ENCODE measurements around the gene NPNT.

The NPNT gene

GRCh38 chr4:105921301-105921700, 26.0 kb downstream of the NPNT start:
- no peak for DNase-seq

GRCh38 chr4:105923497-105924238, 28.4 kb downstream of the NPNT start:
- DNase-seq = no peak

GRCh38 chr4:105924341-105924740, 29.1 kb downstream of the NPNT start:
- no peak for DNase-seq

GRCh38 chr4:105930698-105931097, 35.4 kb downstream of the NPNT start:
- DNase-seq = no peak

GRCh38 chr4:105933083-105933482, 37.8 kb downstream of the NPNT start:
- no peak for DNase-seq

GRCh38 chr4:105934386-105934785, 39.1 kb downstream of the NPNT start:
- no peak for DNase-seq

- DNase-seq = no peak
Measured at GRCh38 chr4:105936901-105937300, 41.6 kb downstream of the NPNT start.

GRCh38 chr4:105937759-105938158, 42.5 kb downstream of the NPNT start:
- no peak for DNase-seq

- no peak for DNase-seq
Measured at GRCh38 chr4:105943234-105943633, 48.0 kb downstream of the NPNT start.

GRCh38 chr4:105944540-105944939, 49.3 kb downstream of the NPNT start:
- no peak for DNase-seq

GRCh38 chr4:105946771-105947170, 51.5 kb downstream of the NPNT start:
- no peak for DNase-seq

GRCh38 chr4:105950701-105951100, 55.4 kb downstream of the NPNT start:
- no peak for DNase-seq

- DNase-seq = no peak
Measured at GRCh38 chr4:105951198-105951597, 55.9 kb downstream of the NPNT start.

GRCh38 chr4:105952591-105952990, 57.3 kb downstream of the NPNT start:
- DNase-seq = no peak

- no peak for DNase-seq
Measured at GRCh38 chr4:105956569-105956968, 61.3 kb downstream of the NPNT start.

- no peak for DNase-seq
Measured at GRCh38 chr4:105957680-105958079, 62.4 kb downstream of the NPNT start.

GRCh38 chr4:105963461-105964400, 68.5 kb downstream of the NPNT start:
- DNase-seq = no peak

GRCh38 chr4:105965183-105965800, 70.0 kb downstream of the NPNT start:
- no peak for DNase-seq

- no peak for DNase-seq
Measured at GRCh38 chr4:105966051-105966450, 70.8 kb downstream of the NPNT start.

GRCh38 chr4:105967058-105967658, 71.9 kb downstream of the NPNT start:
- DNase-seq = no peak

GRCh38 chr4:105969575-105969974, 74.3 kb downstream of the NPNT start:
- DNase-seq = no peak

GRCh38 chr4:105970371-105970770, 75.1 kb downstream of the NPNT start:
- no peak for DNase-seq

- no peak for DNase-seq
Measured at GRCh38 chr4:105971036-105971435, 75.8 kb downstream of the NPNT start.

Measured in activated CD4-positive, alpha-beta T cell treated with anti-CD3 and anti-CD28 coated beads for 48 hours (primary cell).